Thyroid gland (tissue), 4 donors: ENCODE data around the gene RREB1.

Experiments
- POLR2A ChIP-seq, 2 donors: fragments of 450-650 bp; IDR thresholded peaks; one replicate each; pipeline ENCODE4 v1.6.1; 2017; ENCODE audit warnings: antibody characterized with exemption in 2 of 2, mild to moderate bottlenecking in 2 of 2, moderate library complexity in 1 of 2
- TF ChIP-seq, protein P1 (sequence below), 6 experiments: fragments of 200-600 bp in 3 of 6; fragments of 450-650 bp in 3 of 6; sonication (generic) in 3 of 6; IDR thresholded peaks; one replicate each; pipeline ENCODE4 v1.5.1; 2016 to 2019; ENCODE audit warnings: antibody characterized with exemption in 6 of 6, mild to moderate bottlenecking in 2 of 6, inconsistent platforms in 1 of 6, moderate library complexity in 1 of 6

DNA sequence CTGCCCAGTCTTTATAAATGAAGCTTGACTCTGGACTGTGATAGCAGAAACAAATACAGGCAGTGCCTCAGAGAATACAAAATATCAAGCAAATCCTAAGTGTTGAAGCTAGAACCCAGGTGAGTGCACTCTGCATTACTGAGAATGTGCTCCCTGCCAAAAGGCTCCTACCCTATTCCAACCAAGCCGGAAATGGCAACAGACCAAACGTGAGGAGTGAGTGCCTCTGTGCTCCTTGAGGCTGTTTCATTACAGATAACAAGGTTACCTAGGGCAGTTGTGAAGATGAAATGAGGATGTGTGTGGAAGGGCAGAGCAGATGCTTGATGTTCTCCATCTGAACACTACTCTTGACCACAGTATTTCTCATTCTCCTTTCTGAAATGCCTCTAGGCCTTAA, 175.9 kb downstream of the RREB1 start:
- TF ChIP-seq, protein P1, sequence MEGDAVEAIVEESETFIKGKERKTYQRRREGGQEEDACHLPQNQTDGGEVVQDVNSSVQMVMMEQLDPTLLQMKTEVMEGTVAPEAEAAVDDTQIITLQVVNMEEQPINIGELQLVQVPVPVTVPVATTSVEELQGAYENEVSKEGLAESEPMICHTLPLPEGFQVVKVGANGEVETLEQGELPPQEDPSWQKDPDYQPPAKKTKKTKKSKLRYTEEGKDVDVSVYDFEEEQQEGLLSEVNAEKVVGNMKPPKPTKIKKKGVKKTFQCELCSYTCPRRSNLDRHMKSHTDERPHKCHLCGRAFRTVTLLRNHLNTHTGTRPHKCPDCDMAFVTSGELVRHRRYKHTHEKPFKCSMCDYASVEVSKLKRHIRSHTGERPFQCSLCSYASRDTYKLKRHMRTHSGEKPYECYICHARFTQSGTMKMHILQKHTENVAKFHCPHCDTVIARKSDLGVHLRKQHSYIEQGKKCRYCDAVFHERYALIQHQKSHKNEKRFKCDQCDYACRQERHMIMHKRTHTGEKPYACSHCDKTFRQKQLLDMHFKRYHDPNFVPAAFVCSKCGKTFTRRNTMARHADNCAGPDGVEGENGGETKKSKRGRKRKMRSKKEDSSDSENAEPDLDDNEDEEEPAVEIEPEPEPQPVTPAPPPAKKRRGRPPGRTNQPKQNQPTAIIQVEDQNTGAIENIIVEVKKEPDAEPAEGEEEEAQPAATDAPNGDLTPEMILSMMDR (IDR thresholded peaks at IDR 0.05), result no peak
- TF ChIP-seq POLR2A (IDR thresholded peaks at IDR 0.05), result no peak
